ENCODE measurements around the gene PSG5. TPM values are rescaled to one million over a fixed set of nuclear protein-coding genes. Genes with fewer than 3 reads are reported as not detected.
"Not testable (repeated sequence)": the region's sequence is repeated elsewhere in the genome, so short reads cannot be mapped to it uniquely, and the experiment has no call there.

Gene PSG5
- total RNA-seq, 1 experiment from 2014 or later: not detected

DNA sequence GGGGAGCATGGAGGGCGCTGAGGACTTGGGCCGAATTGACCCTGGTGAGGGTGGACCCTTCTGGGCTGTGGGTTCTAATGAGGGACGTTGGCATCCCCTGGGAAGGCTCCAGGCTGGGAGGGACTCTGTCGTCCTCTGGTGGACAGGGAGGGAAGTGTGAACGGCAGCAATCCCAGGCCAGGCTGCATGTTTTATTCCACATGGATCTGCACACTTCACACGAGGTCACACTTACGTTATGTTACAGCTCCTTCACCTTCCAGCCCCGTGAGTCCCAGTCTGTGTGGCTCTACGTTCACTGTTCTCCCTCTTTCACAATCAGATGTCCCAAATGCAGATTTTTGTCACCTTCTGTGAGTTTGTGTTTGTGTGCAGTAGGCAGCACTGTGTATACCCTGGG is 1.8 kb upstream of the PSG5 start:
- intact Hi-C loops (cut with micrococcal nuclease; ENCODE audit: unreplicated experiment): not testable (repeated sequence)

DNA sequence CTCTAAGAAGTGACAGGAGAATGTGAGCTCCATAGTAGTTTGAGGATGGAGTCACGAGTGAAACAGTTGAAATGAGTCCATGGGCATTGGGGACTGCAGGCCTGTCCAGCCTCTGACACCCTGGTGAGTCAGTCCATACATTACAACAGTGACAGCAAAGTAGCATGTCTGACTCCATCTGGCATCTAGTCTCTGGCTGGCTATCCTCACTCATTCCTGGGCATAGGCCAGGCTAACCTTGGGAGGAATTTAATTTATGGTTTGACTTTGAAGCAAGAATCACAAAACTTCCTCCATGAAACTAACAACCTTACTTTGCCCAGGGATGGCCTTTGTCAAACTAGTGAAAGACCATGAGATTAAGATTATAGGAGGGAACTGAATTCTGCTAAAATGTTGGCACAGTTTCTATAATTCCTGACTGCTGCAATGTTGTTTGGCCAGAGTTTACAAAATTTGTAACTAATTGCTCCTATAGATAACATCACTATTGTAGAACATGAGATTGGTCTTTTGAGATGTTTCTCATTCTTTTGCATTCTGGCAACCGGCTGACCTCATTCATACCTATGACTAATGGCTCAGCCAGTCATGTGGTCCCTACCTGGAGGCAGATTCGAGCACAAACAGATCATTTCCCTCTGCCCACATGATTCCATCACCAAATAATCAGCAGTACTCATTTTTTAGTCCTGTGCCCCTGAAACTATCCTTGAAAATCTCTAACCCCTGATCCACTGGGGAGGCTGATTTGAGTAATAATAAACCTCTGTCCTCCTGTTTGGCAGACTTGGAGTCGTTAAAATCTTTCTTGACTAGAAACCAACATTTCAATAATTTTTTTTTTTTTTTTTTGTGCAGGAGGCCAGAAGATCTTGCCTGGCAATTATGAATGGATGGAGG is 4.2 kb downstream of the PSG5 start:
- H3K27ac ChIP-seq (ENCODE audit: low read depth, low read length, poor library complexity, severe bottlenecking); H3K4me3 ChIP-seq (ENCODE audit: low read depth, low read length, poor library complexity, severe bottlenecking); H3K36me3 ChIP-seq (ENCODE audit: insufficient read depth, low read length, poor library complexity, severe bottlenecking); H3K4me1 ChIP-seq (ENCODE audit: insufficient read depth, low read length, poor library complexity, severe bottlenecking); H3K9me3 ChIP-seq (ENCODE audit: low read depth, low read length, poor library complexity, severe bottlenecking); H3K27me3 ChIP-seq (replicated peaks; ENCODE audit: insufficient read depth, low read depth, low read length, poor library complexity); BruUV-seq (replicated peaks); DNase-seq (ENCODE audit: low spot score); POLR2A ChIA-PET (ENCODE audit: low non-redundant PET); intact Hi-C loops (cut with micrococcal nuclease; ENCODE audit: unreplicated experiment); CTCF ChIA-PET: not testable (repeated sequence)

More for the DNA sequence above, 1.8 kb upstream of the PSG5 start:
- POLR2A ChIA-PET (ENCODE audit: low non-redundant PET); H3K4me1 ChIP-seq (ENCODE audit: insufficient read depth, low read length, poor library complexity, severe bottlenecking); H3K36me3 ChIP-seq (ENCODE audit: insufficient read depth, low read length, poor library complexity, severe bottlenecking); CTCF ChIA-PET; H3K9me3 ChIP-seq (ENCODE audit: low read depth, low read length, poor library complexity, severe bottlenecking); BruUV-seq (replicated peaks); H3K27me3 ChIP-seq (replicated peaks; ENCODE audit: insufficient read depth, low read depth, low read length, poor library complexity); H3K27ac ChIP-seq (ENCODE audit: low read depth, low read length, poor library complexity, severe bottlenecking); DNase-seq (ENCODE audit: low spot score); H3K4me3 ChIP-seq (ENCODE audit: low read depth, low read length, poor library complexity, severe bottlenecking): not testable (repeated sequence)
- TF ChIP-seq, protein P1, sequence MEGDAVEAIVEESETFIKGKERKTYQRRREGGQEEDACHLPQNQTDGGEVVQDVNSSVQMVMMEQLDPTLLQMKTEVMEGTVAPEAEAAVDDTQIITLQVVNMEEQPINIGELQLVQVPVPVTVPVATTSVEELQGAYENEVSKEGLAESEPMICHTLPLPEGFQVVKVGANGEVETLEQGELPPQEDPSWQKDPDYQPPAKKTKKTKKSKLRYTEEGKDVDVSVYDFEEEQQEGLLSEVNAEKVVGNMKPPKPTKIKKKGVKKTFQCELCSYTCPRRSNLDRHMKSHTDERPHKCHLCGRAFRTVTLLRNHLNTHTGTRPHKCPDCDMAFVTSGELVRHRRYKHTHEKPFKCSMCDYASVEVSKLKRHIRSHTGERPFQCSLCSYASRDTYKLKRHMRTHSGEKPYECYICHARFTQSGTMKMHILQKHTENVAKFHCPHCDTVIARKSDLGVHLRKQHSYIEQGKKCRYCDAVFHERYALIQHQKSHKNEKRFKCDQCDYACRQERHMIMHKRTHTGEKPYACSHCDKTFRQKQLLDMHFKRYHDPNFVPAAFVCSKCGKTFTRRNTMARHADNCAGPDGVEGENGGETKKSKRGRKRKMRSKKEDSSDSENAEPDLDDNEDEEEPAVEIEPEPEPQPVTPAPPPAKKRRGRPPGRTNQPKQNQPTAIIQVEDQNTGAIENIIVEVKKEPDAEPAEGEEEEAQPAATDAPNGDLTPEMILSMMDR (conservative IDR thresholded peaks at IDR 0.05; ENCODE audit: low read depth, low read length): peak; percentile 41

DNA sequence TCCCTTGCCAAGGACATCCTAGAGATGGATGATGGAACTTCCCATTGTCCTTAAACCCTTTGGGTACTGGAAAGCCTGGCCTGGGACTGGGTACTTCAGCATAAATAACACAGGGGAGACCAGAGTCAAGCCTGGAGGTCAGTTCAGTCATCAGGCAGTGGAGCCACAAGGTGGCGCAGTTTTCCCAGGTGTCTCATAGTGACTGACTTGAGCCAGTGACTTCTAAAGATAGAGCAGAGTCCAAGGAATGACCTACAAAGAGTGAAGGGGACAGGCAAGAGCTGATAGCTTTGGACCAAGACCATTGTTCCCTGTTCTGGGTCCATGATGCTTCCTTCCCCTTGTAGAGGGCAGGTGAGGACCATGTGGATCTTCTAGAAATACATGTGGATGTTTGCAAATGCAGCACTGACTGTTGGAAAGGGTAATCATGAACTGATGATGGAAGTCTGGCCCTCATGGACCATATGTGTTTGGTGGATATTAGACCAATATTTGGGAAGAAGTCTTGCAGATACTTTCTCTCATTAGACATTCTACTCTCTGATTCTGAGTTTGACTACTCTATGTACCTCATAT is 6.7 kb downstream of the PSG5 start:
- CTCF ChIA-PET; DNase-seq (ENCODE audit: low spot score); H3K4me1 ChIP-seq (ENCODE audit: insufficient read depth, low read length, poor library complexity, severe bottlenecking); H3K4me3 ChIP-seq (ENCODE audit: low read depth, low read length, poor library complexity, severe bottlenecking); H3K9me3 ChIP-seq (ENCODE audit: low read depth, low read length, poor library complexity, severe bottlenecking); H3K27ac ChIP-seq (ENCODE audit: low read depth, low read length, poor library complexity, severe bottlenecking); BruUV-seq (replicated peaks); POLR2A ChIA-PET (ENCODE audit: low non-redundant PET); intact Hi-C loops (cut with micrococcal nuclease; ENCODE audit: unreplicated experiment); H3K27me3 ChIP-seq (replicated peaks; ENCODE audit: insufficient read depth, low read depth, low read length, poor library complexity); H3K36me3 ChIP-seq (ENCODE audit: insufficient read depth, low read length, poor library complexity, severe bottlenecking): not testable (repeated sequence)
- TF ChIP-seq, protein P1 (conservative IDR thresholded peaks at IDR 0.05; ENCODE audit: low read depth, low read length): peak; percentile 53

GRCh38 chr19:43178577-43178976 is 7.8 kb downstream of the PSG5 start:
- H3K9me3 ChIP-seq (ENCODE audit: low read depth, low read length, poor library complexity, severe bottlenecking); POLR2A ChIA-PET (ENCODE audit: low non-redundant PET); H3K36me3 ChIP-seq (ENCODE audit: insufficient read depth, low read length, poor library complexity, severe bottlenecking); H3K4me1 ChIP-seq (ENCODE audit: insufficient read depth, low read length, poor library complexity, severe bottlenecking); H3K4me3 ChIP-seq (ENCODE audit: low read depth, low read length, poor library complexity, severe bottlenecking); intact Hi-C loops (cut with micrococcal nuclease; ENCODE audit: unreplicated experiment); H3K27me3 ChIP-seq (replicated peaks; ENCODE audit: insufficient read depth, low read depth, low read length, poor library complexity); DNase-seq (ENCODE audit: low spot score); CTCF ChIA-PET; H3K27ac ChIP-seq (ENCODE audit: low read depth, low read length, poor library complexity, severe bottlenecking); BruUV-seq (replicated peaks): not testable (repeated sequence)

DNA sequence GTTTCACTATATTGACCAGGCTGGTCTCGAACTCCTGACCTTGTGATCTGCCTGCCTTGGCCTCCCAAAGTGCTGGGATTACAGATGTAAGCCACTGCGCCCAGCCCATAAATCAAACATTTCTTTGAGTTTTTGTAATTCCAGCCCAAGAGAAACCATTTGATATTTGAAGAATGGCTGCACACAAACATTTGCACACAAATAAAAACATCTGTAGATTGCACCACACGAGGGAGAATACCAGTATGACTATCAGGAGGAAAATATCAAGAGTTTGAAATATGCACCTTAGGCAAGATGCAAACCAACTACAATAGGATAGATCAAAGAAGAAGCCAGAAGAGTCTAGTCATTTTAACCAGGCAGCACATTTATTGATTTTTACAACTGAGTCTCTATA is 20.4 kb downstream of the PSG5 start:
- H3K4me3 ChIP-seq (ENCODE audit: low read depth, low read length, poor library complexity, severe bottlenecking); H3K9me3 ChIP-seq (ENCODE audit: low read depth, low read length, poor library complexity, severe bottlenecking); POLR2A ChIA-PET (ENCODE audit: low non-redundant PET); H3K27ac ChIP-seq (ENCODE audit: low read depth, low read length, poor library complexity, severe bottlenecking); intact Hi-C loops (cut with micrococcal nuclease; ENCODE audit: unreplicated experiment); CTCF ChIA-PET; H3K27me3 ChIP-seq (replicated peaks; ENCODE audit: insufficient read depth, low read depth, low read length, poor library complexity); DNase-seq (ENCODE audit: low spot score); BruUV-seq (replicated peaks); H3K36me3 ChIP-seq (ENCODE audit: insufficient read depth, low read length, poor library complexity, severe bottlenecking); H3K4me1 ChIP-seq (ENCODE audit: insufficient read depth, low read length, poor library complexity, severe bottlenecking): not testable (repeated sequence)

DNA sequence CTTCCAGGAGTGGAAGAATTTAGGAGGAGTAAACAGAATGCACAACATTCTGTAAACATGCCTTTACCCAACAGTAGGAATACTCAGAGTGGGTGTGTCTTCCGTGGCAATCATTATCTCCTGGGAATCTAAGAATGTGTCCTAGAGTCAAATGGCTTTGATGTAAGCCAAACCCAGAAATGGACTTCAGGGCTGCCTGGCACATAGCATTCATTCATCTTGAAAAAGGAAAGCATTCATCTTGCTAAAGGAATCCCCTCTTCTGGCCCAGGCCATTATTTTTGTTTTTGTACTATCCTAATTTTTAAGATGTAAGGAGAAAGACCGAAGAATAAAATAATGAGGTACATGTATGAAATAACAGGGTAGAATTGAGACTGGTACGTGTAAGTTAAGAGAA is 23.2 kb downstream of the PSG5 start:
- H3K4me1 ChIP-seq (ENCODE audit: insufficient read depth, low read length, poor library complexity, severe bottlenecking); intact Hi-C loops (cut with micrococcal nuclease; ENCODE audit: unreplicated experiment); POLR2A ChIA-PET (ENCODE audit: low non-redundant PET); H3K36me3 ChIP-seq (ENCODE audit: insufficient read depth, low read length, poor library complexity, severe bottlenecking); CTCF ChIA-PET; H3K4me3 ChIP-seq (ENCODE audit: low read depth, low read length, poor library complexity, severe bottlenecking); H3K27me3 ChIP-seq (replicated peaks; ENCODE audit: insufficient read depth, low read depth, low read length, poor library complexity); BruUV-seq (replicated peaks); H3K9me3 ChIP-seq (ENCODE audit: low read depth, low read length, poor library complexity, severe bottlenecking); H3K27ac ChIP-seq (ENCODE audit: low read depth, low read length, poor library complexity, severe bottlenecking); DNase-seq (ENCODE audit: low spot score): not testable (repeated sequence)
